Ishikawa (cell line): ENCODE data around the gene SPHK2.

ENCODE experiments used
- MAX ChIP-seq: IDR thresholded peaks from 2 replicates; pipeline ENCODE4 v1.6.1; 2012
- USF1 ChIP-seq: IDR thresholded peaks from 2 replicates; pipeline ENCODE4 v1.6.1; 2012

- 0 out of 2 replicates have a peak, but pooled peaks have one; percentile 15 for TF ChIP-seq MAX
- no peak for TF ChIP-seq USF1
Observed at GRCh38 chr19:48569814-48570213, 49.5 kb upstream of the SPHK2 start.
